ENCODE data around the gene FOXP1. TPM values are rescaled to one million over a fixed set of nuclear protein-coding genes. Genes with fewer than 3 reads are reported as not detected.
A peak's percentile ranks its signal among the peaks of the same experiment; 100 is the strongest.
"Not testable (repeated sequence)": the region's sequence is repeated elsewhere in the genome, so short reads cannot be mapped to it uniquely, and the experiment has no call there.

The FOXP1 gene
- total and polyA plus RNA-seq, 2 of the 13 experiments (the other 11 are each of a cell fraction or from before 2014, with no cell fraction given) = 40.4 to 59.0 TPM

- TF ChIP-seq ISX (CRISPR knock-in tag; conservative IDR thresholded peaks at IDR 0.05) (no peak), ZNF20 (CRISPR knock-in tag; IDR thresholded peaks at IDR 0.05) (no peak), NFRKB (IDR thresholded peaks at IDR 0.05) (no peak), ZNF501 (CRISPR knock-in tag; IDR thresholded peaks at IDR 0.05) (no peak), ZNF317 (CRISPR knock-in tag; IDR thresholded peaks at IDR 0.05) (no peak), CEBPB (IDR thresholded peaks at IDR 0.05; ENCODE audit: borderline replicate concordance, low read depth, low read length) (peak; percentile 49; the same call in 1 of the 2 replicates), AGO2 (optimal IDR thresholded peaks at IDR 0.05; ENCODE audit: low read depth, low read length) (no peak), ETS1 (CRISPR knock-in tag; IDR thresholded peaks at IDR 0.05) (no peak), NR1H2 (CRISPR knock-in tag; IDR thresholded peaks at IDR 0.05; ENCODE audit: borderline replicate concordance, low read depth) (no peak), TCF7 (IDR thresholded peaks at IDR 0.05; ENCODE audit: low read depth) (0 out of 2 replicates have a peak, but pooled peaks have one; percentile 30), ZNF580 (CRISPR knock-in tag; IDR thresholded peaks at IDR 0.05; ENCODE audit: borderline replicate concordance, low read depth) (no peak), SALL1 (CRISPR knock-in tag; IDR thresholded peaks at IDR 0.05) (peak; percentile 19; the same call in 1 of the 2 replicates), ZNF646 (CRISPR knock-in tag; IDR thresholded peaks at IDR 0.05) (peak; percentile 95), NCOR1 (IDR thresholded peaks at IDR 0.05; ENCODE audit: borderline replicate concordance, low read length) (peak; percentile 51; the same call in 1 of the 2 replicates), BCL6 (CRISPR knock-in tag; IDR thresholded peaks at IDR 0.05) (0 out of 2 replicates have a peak, but pooled peaks have one; percentile 11), ZNF430 (CRISPR knock-in tag; IDR thresholded peaks at IDR 0.05) (no peak)
Measured at GRCh38 chr3:71016178-71016845, 567.2 kb downstream of the FOXP1 start (continued).

- H3K27ac ChIP-seq (ENCODE audit: extremely low read length, insufficient read depth, low read length); ATAC-seq; H4K20me1 ChIP-seq (ENCODE audit: insufficient read depth, low read length); H2AFZ ChIP-seq (ENCODE audit: low read length); intact Hi-C loops (cut with micrococcal nuclease; ENCODE audit: unreplicated experiment); DNase-seq (ENCODE audit: low spot score); CTCF ChIA-PET (ENCODE audit: low intra/inter-chr PET ratio, low total read pairs); H3K9me3 ChIP-seq (ENCODE audit: low read length); H3K4me3 ChIP-seq (replicated peaks in 1 of 3; ENCODE audit: insufficient read depth in 1 of 3, low read depth in 2 of 3, low read length in 3 of 3); FAIRE-seq; H3K9ac ChIP-seq (ENCODE audit: insufficient read depth, low read depth, low read length); H3K27me3 ChIP-seq (ENCODE audit: control insufficient read depth in 1 of 2, insufficient read depth in 2 of 2, low read length in 2 of 2); BruUV-seq (replicated peaks); POLR2A ChIA-PET; in situ Hi-C loops (cut with HindIII; ENCODE audit: extremely low pct_ligation_motif_present, low pct_unique_long_range_greater_than_20kb); H3K4me2 ChIP-seq (ENCODE audit: low read depth, low read length): not testable (repeated sequence)
- H3K4me1 ChIP-seq (ENCODE audit: insufficient read depth, low read length) = peaks cover 37% of the 10 kb centered on the region
- H3K36me3 ChIP-seq (replicated peaks in 1 of 2; ENCODE audit: control insufficient read depth in 1 of 2, insufficient read depth in 2 of 2, low read length in 2 of 2) = peaks cover 4 to 31% of the 10 kb centered on the region in 2 experiments; a peak in 4 of 5 replicates
- H3K79me2 ChIP-seq (ENCODE audit: insufficient read depth, low read length) = peaks cover 31% of the 10 kb centered on the region
- 96% methylated on average over 6 of the region's 6 CpGs for WGBS (ENCODE audit: low lambda C conversion rate)
Measured at GRCh38 chr3:71014616-71015015, 568.9 kb downstream of the FOXP1 start.
